HepG2 (cell line): Measurements from ENCODE around the gene SH3GL1. TPM values are rescaled to one million over a fixed set of nuclear protein-coding genes. Genes with fewer than 3 reads are reported as not detected.
A peak's percentile ranks its signal among the peaks of the same experiment; 100 is the strongest.

ENCODE experiments used
- ARNTL ChIP-seq: sonication (generic); formaldehyde crosslinking; IDR thresholded peaks from 2 replicates; pipeline ENCODE4 v1.4.0; 2020; ENCODE audit warnings: mild to moderate bottlenecking, missing genetic modification reagents
- CBX5 ChIP-seq: sonication (generic); formaldehyde crosslinking; IDR thresholded peaks from 2 replicates; pipeline ENCODE4 v1.4.0; 2020; ENCODE audit warnings: missing genetic modification reagents, borderline replicate concordance
- DMAP1 ChIP-seq: IDR thresholded peaks from 2 replicates; pipeline ENCODE4 v1.6.1; 2016
- HHEX ChIP-seq: IDR thresholded peaks from 2 replicates; pipeline ENCODE4 v1.6.1; 2016; ENCODE audit warnings: control low read depth
- HMGA1 ChIP-seq: sonication (generic); formaldehyde crosslinking; conservative IDR thresholded peaks from 2 replicates; pipeline ENCODE4 v1.4.0; 2020; ENCODE audit warnings: missing genetic modification reagents
- MEIS1 ChIP-seq: sonication (generic); formaldehyde crosslinking; IDR thresholded peaks from 2 replicates; pipeline ENCODE4 v1.9.0; 2021; ENCODE audit warnings: mild to moderate bottlenecking, missing genetic modification reagents, moderate library complexity, borderline replicate concordance
- NCOA2 ChIP-seq: sonication (generic); formaldehyde crosslinking; IDR thresholded peaks from 2 replicates; pipeline ENCODE4 v1.8.0; 2022; ENCODE audit warnings: inconsistent platforms
- REXO4 ChIP-seq: sonication (generic); formaldehyde crosslinking; IDR thresholded peaks from 2 replicates; pipeline ENCODE4 v1.8.0; 2022; ENCODE audit warnings: missing genetic modification reagents, mild to moderate bottlenecking, borderline replicate concordance
- SMYD3 ChIP-seq: sonication (generic); formaldehyde crosslinking; IDR thresholded peaks from 2 replicates; pipeline ENCODE4 v1.8.1; 2023; ENCODE audit warnings: mild to moderate bottlenecking, missing genetic modification reagents
- SNAI1 ChIP-seq: sonication (generic); formaldehyde crosslinking; IDR thresholded peaks from 2 replicates; pipeline ENCODE4 v1.5.0; 2020; ENCODE audit warnings: mild to moderate bottlenecking, missing genetic modification reagents, borderline replicate concordance
- SNRNP70 ChIP-seq: fragments of 200-400 bp; formaldehyde crosslinking; IDR thresholded peaks from 2 replicates; pipeline ENCODE4 v1.6.1; 2017; ENCODE audit warnings: mild to moderate bottlenecking, low read depth, low read length, moderate library complexity
- SOX13 ChIP-seq, 3 experiments: fragments of 450-650 bp in 1 of 3; sonication (generic) in 1 of 3; formaldehyde crosslinking in 1 of 3; IDR thresholded peaks in 2 of 3; conservative IDR thresholded peaks in 1 of 3; 2 replicates each; pipeline versions ENCODE4 v1.5.0 to v1.6.1; 2016 to 2020; ENCODE audit warnings: antibody characterized with exemption in 1 of 3, mild to moderate bottlenecking in 1 of 3, missing compliant biosample characterization in 1 of 3, missing genetic modification reagents in 1 of 3, moderate library complexity in 1 of 3
- TARDBP ChIP-seq: sonication (generic); formaldehyde crosslinking; IDR thresholded peaks from 2 replicates; pipeline ENCODE4 v1.8.0; 2022; ENCODE audit warnings: mild to moderate bottlenecking, missing genetic modification reagents
- ZKSCAN1 ChIP-seq: fragments of 150-350 bp; IDR thresholded peaks from 2 replicates; pipeline ENCODE4 v1.6.1; 2014; ENCODE audit warnings: low read length
- ZNF235 ChIP-seq: sonication (generic); formaldehyde crosslinking; IDR thresholded peaks from 2 replicates; pipeline ENCODE4 v1.8.1; 2023; ENCODE audit warnings: mild to moderate bottlenecking, missing genetic modification reagents, borderline replicate concordance
- ZNF24 ChIP-seq: fragments of 450-650 bp; IDR thresholded peaks from 2 replicates; pipeline ENCODE4 v1.6.1; 2017; ENCODE audit warnings: antibody characterized with exemption, mild to moderate bottlenecking
- ZNF468 ChIP-seq: sonication (generic); formaldehyde crosslinking; IDR thresholded peaks from 2 replicates; pipeline ENCODE4 v1.8.0; 2022; ENCODE audit warnings: mild to moderate bottlenecking, moderate library complexity, missing genetic modification reagents
- ZNF510 ChIP-seq: sonication (generic); formaldehyde crosslinking; IDR thresholded peaks from 2 replicates; pipeline ENCODE4 v1.4.0; 2020; ENCODE audit warnings: low read depth, mild to moderate bottlenecking, missing genetic modification reagents
- ZNF607 ChIP-seq: sonication (generic); formaldehyde crosslinking; IDR thresholded peaks from 2 replicates; pipeline ENCODE4 v1.5.1; 2020; ENCODE audit warnings: missing genetic modification reagents, mild to moderate bottlenecking, borderline replicate concordance
- ZNF749 ChIP-seq: sonication (generic); formaldehyde crosslinking; IDR thresholded peaks from 2 replicates; pipeline ENCODE4 v1.8.0; 2022; ENCODE audit warnings: mild to moderate bottlenecking, missing genetic modification reagents, moderate library complexity, borderline replicate concordance
- ZNF772 ChIP-seq: sonication (generic); formaldehyde crosslinking; IDR thresholded peaks from 2 replicates; pipeline ENCODE4 v1.5.0; 2020; ENCODE audit warnings: mild to moderate bottlenecking, missing genetic modification reagents
- ZNF878 ChIP-seq: sonication (generic); formaldehyde crosslinking; IDR thresholded peaks from 2 replicates; pipeline ENCODE4 v1.8.1; 2023; ENCODE audit warnings: mild to moderate bottlenecking, missing genetic modification reagents, moderate library complexity
- polyA plus RNA-seq, 8 experiments: library from polyadenylated mRNA; depleted of rRNA in 3 of 8; stranded (reverse) in 7 of 8; unstranded in 1 of 8; fragments of >200 nt; fragmentation: Illumina TruSeq in 4 of 8; extraction: Trizol in 4 of 8; gene quantifications; 2 replicates each; pipeline versions ENCODE4 v1.2.1 to v1.2.3, GENCODE V29; 2011 to 2016; ENCODE audit warnings: low read depth in 4 of 8, missing spikeins in 1 of 8, mixed read lengths in 1 of 8; ENCODE audit not compliant: insufficient read depth in 1 of 8
- total RNA-seq, 5 experiments: library from RNA; depleted of rRNA; stranded (reverse); fragments of >200 nt; fragmentation: Illumina TruSeq; extraction: Trizol; gene quantifications; 2 replicates each; pipeline ENCODE4 v1.2.3, GENCODE V29; 2016; ENCODE audit warnings: low read depth in 1 of 5
- TF ChIP-seq, protein P1 (sequence below): sonication (generic); formaldehyde crosslinking; conservative IDR thresholded peaks from 2 replicates; pipeline ENCODE4 v1.8.0; 2022; ENCODE audit warnings: mild to moderate bottlenecking, moderate library complexity, missing genetic modification reagents
- TF ChIP-seq, protein P2 (sequence below): sonication (generic); formaldehyde crosslinking; IDR thresholded peaks from 2 replicates; pipeline ENCODE4 v1.4.0; 2020; ENCODE audit warnings: mild to moderate bottlenecking, missing genetic modification reagents
- TF ChIP-seq, protein P3 (sequence below): sonication (generic); formaldehyde crosslinking; IDR thresholded peaks from 2 replicates; pipeline ENCODE4 v1.4.0; 2020; ENCODE audit warnings: missing genetic modification reagents, borderline replicate concordance

Gene SH3GL1
- total and polyA plus RNA-seq, 2 of the 13 experiments (the other 11 are each of a cell fraction or from before 2014, with no cell fraction given) = 33.0 to 45.1 TPM

DNA sequence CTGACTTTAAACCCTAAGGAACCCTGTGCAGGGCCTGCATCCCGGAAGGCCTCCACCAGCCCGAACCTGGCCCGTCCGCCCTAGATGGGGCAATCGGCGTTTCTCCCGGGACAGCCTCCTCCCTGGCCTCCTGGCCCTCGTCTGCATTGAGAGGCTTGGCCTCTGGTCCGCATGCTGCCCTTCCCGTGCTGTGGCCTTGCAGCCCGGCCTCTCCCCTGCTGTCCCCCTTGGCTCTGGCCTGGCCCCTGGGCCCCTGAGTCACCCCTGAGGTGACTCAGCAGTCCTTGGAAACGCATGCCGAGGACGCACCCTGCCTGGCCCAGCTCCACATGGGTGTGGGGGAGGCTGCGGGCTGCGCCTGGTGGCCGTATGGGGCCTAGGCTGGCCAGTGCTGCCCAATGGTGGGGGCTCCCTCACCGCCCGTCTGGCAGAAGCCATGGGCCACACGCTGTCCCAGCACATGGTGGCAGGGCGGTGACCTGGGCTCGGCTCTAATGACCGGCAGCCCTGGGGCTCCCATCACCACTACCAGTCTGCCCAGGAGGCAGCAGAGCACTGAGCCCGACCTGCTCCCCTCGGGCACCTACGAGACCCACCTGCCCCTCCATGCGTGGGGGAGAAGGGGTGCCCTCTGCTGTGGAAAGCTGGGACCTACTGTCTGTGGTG, 25.7 kb downstream of the SH3GL1 start (continued):
- TF ChIP-seq REXO4 (no peak), SNAI1 (CRISPR knock-in tag) (no peak), CBX5 (CRISPR knock-in tag) (peak; percentile 91; the same call in 1 of the 2 replicates), SMYD3 (CRISPR knock-in tag) (0 out of 2 replicates have a peak, but pooled peaks have one; percentile 2), ZNF24 (no peak), ZNF878 (CRISPR knock-in tag) (peak; percentile 65; the same call in 1 of the 2 replicates), ZNF749 (CRISPR knock-in tag) (peak; percentile 86; the same call in 1 of the 2 replicates), SNRNP70 (no peak), MEIS1 (no peak), ZNF235 (CRISPR knock-in tag) (no peak), ZNF510 (CRISPR knock-in tag) (no peak; the same call in 1 of the 2 replicates), TARDBP (CRISPR knock-in tag) (peak; percentile 83; the same call in 1 of the 2 replicates), ZKSCAN1 (no peak), ZNF607 (peak; percentile 89), HHEX (CRISPR knock-in tag) (no peak), ARNTL (CRISPR knock-in tag) (peak; percentile 77), HMGA1 (CRISPR knock-in tag) (no peak), ZNF772 (CRISPR knock-in tag) (peak; percentile 76), NCOA2 (peak; percentile 72), SOX13 (IDR thresholded peaks at IDR 0.05) (no peak), SOX13 (CRISPR knock-in tag; conservative IDR thresholded peaks at IDR 0.05 in 1 of 2, IDR thresholded peaks at IDR 0.05 in 1 of 2) (peak in 1 of 2 experiments; percentile 61; a peak in 2 of 4 replicates), DMAP1 (CRISPR knock-in tag) (peak; percentile 89), ZNF468 (CRISPR knock-in tag) (0 out of 2 replicates have a peak, but pooled peaks have one; percentile 79)
- TF ChIP-seq, protein P1, sequence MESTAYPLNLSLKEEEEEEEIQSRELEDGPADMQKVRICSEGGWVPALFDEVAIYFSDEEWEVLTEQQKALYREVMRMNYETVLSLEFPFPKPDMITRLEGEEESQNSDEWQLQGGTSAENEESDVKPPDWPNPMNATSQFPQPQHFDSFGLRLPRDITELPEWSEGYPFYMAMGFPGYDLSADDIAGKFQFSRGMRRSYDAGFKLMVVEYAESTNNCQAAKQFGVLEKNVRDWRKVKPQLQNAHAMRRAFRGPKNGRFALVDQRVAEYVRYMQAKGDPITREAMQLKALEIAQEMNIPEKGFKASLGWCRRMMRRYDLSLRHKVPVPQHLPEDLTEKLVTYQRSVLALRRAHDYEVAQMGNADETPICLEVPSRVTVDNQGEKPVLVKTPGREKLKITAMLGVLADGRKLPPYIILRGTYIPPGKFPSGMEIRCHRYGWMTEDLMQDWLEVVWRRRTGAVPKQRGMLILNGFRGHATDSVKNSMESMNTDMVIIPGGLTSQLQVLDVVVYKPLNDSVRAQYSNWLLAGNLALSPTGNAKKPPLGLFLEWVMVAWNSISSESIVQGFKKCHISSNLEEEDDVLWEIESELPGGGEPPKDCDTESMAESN = no peak; the same call in 1 of the 2 replicates
- TF ChIP-seq, protein P2, sequence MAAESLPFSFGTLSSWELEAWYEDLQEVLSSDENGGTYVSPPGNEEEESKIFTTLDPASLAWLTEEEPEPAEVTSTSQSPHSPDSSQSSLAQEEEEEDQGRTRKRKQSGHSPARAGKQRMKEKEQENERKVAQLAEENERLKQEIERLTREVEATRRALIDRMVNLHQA = no peak
- TF ChIP-seq, protein P3, sequence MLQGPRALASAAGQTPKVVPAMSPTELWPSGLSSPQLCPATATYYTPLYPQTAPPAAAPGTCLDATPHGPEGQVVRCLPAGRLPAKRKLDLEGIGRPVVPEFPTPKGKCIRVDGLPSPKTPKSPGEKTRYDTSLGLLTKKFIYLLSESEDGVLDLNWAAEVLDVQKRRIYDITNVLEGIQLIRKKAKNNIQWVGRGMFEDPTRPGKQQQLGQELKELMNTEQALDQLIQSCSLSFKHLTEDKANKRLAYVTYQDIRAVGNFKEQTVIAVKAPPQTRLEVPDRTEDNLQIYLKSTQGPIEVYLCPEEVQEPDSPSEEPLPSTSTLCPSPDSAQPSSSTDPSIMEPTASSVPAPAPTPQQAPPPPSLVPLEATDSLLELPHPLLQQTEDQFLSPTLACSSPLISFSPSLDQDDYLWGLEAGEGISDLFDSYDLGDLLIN (CRISPR knock-in tag) = 0 out of 2 replicates have a peak, but pooled peaks have one; percentile 35
